Colonic mucosa (tissue), 4 donors: ENCODE data around the gene E2F8. TPM values are rescaled to one million over a fixed set of nuclear protein-coding genes. Genes with fewer than 3 reads are reported as not detected.

Source experiments
- DNase-seq: peaks from one replicate; pipeline ENCODE4 v3.0.0-alpha.2; 2020
- H3K27ac ChIP-seq: fragments of 200-600 bp; one replicate; pipeline ENCODE4 v1.8.0; 2021
- H3K27me3 ChIP-seq: fragments of 200-600 bp; one replicate; pipeline ENCODE4 v1.8.0; 2021
- H3K36me3 ChIP-seq: fragments of 200-600 bp; one replicate; pipeline ENCODE4 v1.8.0; 2021
- H3K4me1 ChIP-seq: fragments of 200-600 bp; one replicate; pipeline ENCODE4 v1.8.0; 2021; ENCODE audit warnings: mild to moderate bottlenecking
- H3K4me3 ChIP-seq: fragments of 200-600 bp; one replicate; pipeline ENCODE4 v1.8.0; 2021
- H3K9ac ChIP-seq, 2 donors: one replicate each; pipeline ENCODE4 v1.7.0; 2013; ENCODE audit warnings: control low read depth in 2 of 2, low read depth in 2 of 2, low read length in 2 of 2
- H3K9me3 ChIP-seq: fragments of 200-600 bp; one replicate; pipeline ENCODE4 v1.8.0; 2021
- CTCF ChIP-seq: fragments of 200-600 bp; IDR thresholded peaks from one replicate; pipeline ENCODE4 v1.8.0; 2022; ENCODE audit warnings: antibody characterized with exemption, mild to moderate bottlenecking
- intact Hi-C: fragments of 100-400 bp; cut with DNase I; formaldehyde crosslinking; loops from one replicate; pipeline ENCODE4 v1.14.1; 2022
- total RNA-seq, 2 donors: library from RNA; stranded (reverse); fragmentation: NEBNext Ultra II Directional in 1 of 2; extraction: Animal tissue kit (Norgen Biotek cat#: 25700) in 1 of 2; gene quantifications; one replicate each; pipeline ENCODE4 v1.2.1, GENCODE V29; 2021
- donor health status: healthy.
- donor health status: DM: no; HTN: no; CAD: no.
- donor health status: DM: no; HTN: no; CAD: no.

E2F8 gene
- total RNA-seq, 2 donors from 2014 or later: 5.5 to 26.8 TPM

GRCh38 chr11:19252394-19253152 lies 11.8 kb upstream of the E2F8 start:
- TF ChIP-seq CTCF: no peak
- no peaks in the 10 kb centered on the region for H3K36me3 ChIP-seq
- intact Hi-C loops: loop anchor here (10.0 kb wide), 1 partner anchor 178 kb away; no protein-coding TSS in a partner anchor
- no peak for DNase-seq
- no peaks in the 10 kb centered on the region for H3K27me3 ChIP-seq
- H3K4me1 ChIP-seq: no peaks in the 10 kb centered on the region
- no peak overlapping the region for H3K27ac ChIP-seq
- no peak overlapping the region for H3K4me3 ChIP-seq
- H3K9me3 ChIP-seq: no peaks in the 10 kb centered on the region
- no peak overlapping the region for H3K9ac ChIP-seq

GRCh38 chr11:19251577-19251976 lies 10.8 kb upstream of the E2F8 start:
- Histone ChIP-seq H3K9me3 (no peaks in the 10 kb centered on the region), H3K9ac (no peak overlapping the region), H3K27me3 (no peaks in the 10 kb centered on the region), H3K4me3 (no peak overlapping the region), H3K36me3 (no peaks in the 10 kb centered on the region), H3K27ac (no peak overlapping the region), H3K4me1 (no peaks in the 10 kb centered on the region)
- no peak for DNase-seq
- TF ChIP-seq CTCF: no peak
- intact Hi-C loops: loop anchor here (10.0 kb wide), 1 partner anchor 177 kb away; no protein-coding TSS in a partner anchor

GRCh38 chr11:19246816-19247215 lies 6.1 kb upstream of the E2F8 start:
- Histone ChIP-seq H3K36me3 (no peaks in the 10 kb centered on the region), H3K27ac (no peak overlapping the region), H3K9ac (no peak overlapping the region), H3K4me3 (no peak overlapping the region), H3K4me1 (peaks cover 13% of the 10 kb centered on the region), H3K27me3 (peaks cover 8% of the 10 kb centered on the region), H3K9me3 (no peaks in the 10 kb centered on the region)
- no peak for DNase-seq
- TF ChIP-seq CTCF: no peak
- intact Hi-C loops: no loop called here

GRCh38 chr11:19245351-19245750 lies 4.6 kb upstream of the E2F8 start:
- H3K9ac ChIP-seq: no peak overlapping the region
- peaks cover 8% of the 10 kb centered on the region for H3K27me3 ChIP-seq
- H3K27ac ChIP-seq: no peak overlapping the region
- TF ChIP-seq CTCF: no peak
- peaks cover 19% of the 10 kb centered on the region for H3K4me1 ChIP-seq
- no peak for DNase-seq
- intact Hi-C loops: no loop called here
- no peak overlapping the region for H3K4me3 ChIP-seq
- no peaks in the 10 kb centered on the region for H3K9me3 ChIP-seq
- no peaks in the 10 kb centered on the region for H3K36me3 ChIP-seq

- H3K9me3 ChIP-seq: no peaks in the 10 kb centered on the region
- no peaks in the 10 kb centered on the region for H3K36me3 ChIP-seq
- no peak for DNase-seq
- H3K4me1 ChIP-seq: peaks cover 19% of the 10 kb centered on the region
- no peak overlapping the region for H3K27ac ChIP-seq
- intact Hi-C loops: no loop called here
- no peak for TF ChIP-seq CTCF
- peak overlapping the region in 1 of 2 donors; percentile 53 for H3K9ac ChIP-seq
- no peak overlapping the region for H3K4me3 ChIP-seq
- H3K27me3 ChIP-seq: peaks cover 8% of the 10 kb centered on the region
Observed at GRCh38 chr11:19244621-19245020, 3.9 kb upstream of the E2F8 start.
